HFF-Myc (cell line): ENCODE data around the gene SLFN12L.
"Not testable (repeated sequence)": the region's sequence is repeated elsewhere in the genome, so short reads cannot be mapped to it uniquely, and the experiment has no call there.

Experiments
- DNase-seq: peaks from one replicate; pipeline ENCODE4 v3.0.0-alpha.2; 2011; ENCODE audit warnings: low read depth; ENCODE audit errors: extremely low read depth
- H3K4me3 ChIP-seq: replicated peaks from 2 replicates; pipeline ENCODE4 v1.5.1; 2011; ENCODE audit warnings: low read depth, mild to moderate bottlenecking, control low read depth, low read length
- CTCF ChIP-seq: IDR thresholded peaks from 2 replicates; pipeline ENCODE4 v1.5.1; 2012; ENCODE audit warnings: mild to moderate bottlenecking, low read depth, low read length, control low read depth; ENCODE audit errors: missing control alignments

SLFN12L gene

GRCh38 chr17:35521150-35521549 is 16.3 kb downstream of the SLFN12L start:
- no peak for TF ChIP-seq CTCF
- no peak overlapping the region for H3K4me3 ChIP-seq
- DNase-seq, result no peak

GRCh38 chr17:35519906-35520442 is 17.5 kb downstream of the SLFN12L start:
- H3K4me3 ChIP-seq, result no peak overlapping the region
- TF ChIP-seq CTCF, result no peak
- no peak for DNase-seq

- no peak for TF ChIP-seq CTCF
- no peak overlapping the region for H3K4me3 ChIP-seq
- no peak for DNase-seq
Observed at GRCh38 chr17:35519439-35519838, 18.0 kb downstream of the SLFN12L start.

GRCh38 chr17:35518431-35518830 is 19.0 kb downstream of the SLFN12L start:
- DNase-seq, H3K4me3 ChIP-seq: not testable (repeated sequence)

GRCh38 chr17:35515027-35515426 is 22.5 kb downstream of the SLFN12L start:
- DNase-seq, result no peak
- H3K4me3 ChIP-seq, result no peak overlapping the region
- TF ChIP-seq CTCF, result no peak

GRCh38 chr17:35514564-35514963 is 22.9 kb downstream of the SLFN12L start:
- no peak for DNase-seq
- TF ChIP-seq CTCF, result no peak
- H3K4me3 ChIP-seq, result no peak overlapping the region

- no peak overlapping the region for H3K4me3 ChIP-seq
- TF ChIP-seq CTCF, result no peak
- no peak for DNase-seq
Observed at GRCh38 chr17:35510052-35510451, 27.4 kb downstream of the SLFN12L start.

GRCh38 chr17:35507714-35508113 is 29.8 kb downstream of the SLFN12L start:
- H3K4me3 ChIP-seq, result not testable (repeated sequence)

More at GRCh38 chr17:35507714-35508113, 29.8 kb downstream of the SLFN12L start:
- DNase-seq, result not testable (repeated sequence)
